HCT116 (cell line): ENCODE data around the gene GATB. TPM values are rescaled to one million over a fixed set of nuclear protein-coding genes. Genes with fewer than 3 reads are reported as not detected.

Source experiments
- ATAC-seq: fragments of 200-7000 bp; cut with Tn5 transposase; 2 replicates; pipeline ENCODE4 v1.9.1; 2020; ENCODE audit warnings: mild to moderate bottlenecking, moderate library complexity
- BruUV-seq: library from RNA; stranded (reverse); fragments of 400-500 nt; replicated peaks from 2 replicates; lab custom pipeline; 2021; lab: Mats Ljungman, UMichigan
- CTCF ChIA-PET: fragments of 300-600 bp; sonication (Branson Sonifier 250); formaldehyde crosslinking; loops from one replicate; lab custom pipeline; 2021; ENCODE audit warnings: antibody characterized with exemption; lab: Charles Lee
- POLR2A ChIA-PET: fragments of 300-600, 350-600 bp; sonication (Branson Sonifier 250); formaldehyde crosslinking; loops from one replicate; lab custom pipeline; 2021; ENCODE audit warnings: antibody characterized with exemption; lab: Charles Lee
- RAD21 ChIA-PET, 2 experiments: fragments of 300-600 bp; sonication (Branson Sonifier 250); formaldehyde crosslinking; loops; one replicate each; lab custom pipeline; 2023; ENCODE audit warnings: low total read pairs in 2 of 2; ENCODE audit not compliant: uncharacterized antibody in 2 of 2, unreplicated experiment in 2 of 2, low non-redundant PET in 1 of 2; lab: Charles Lee
- DNase-seq: peaks from one replicate; pipeline ENCODE4 v3.0.0-alpha.2; 2010; ENCODE audit warnings: low read depth, low spot score
- H2AFZ ChIP-seq: fragments of 200-600 bp; shearing (Covaris generic), sonication (generic); 2 replicates; pipeline ENCODE4 v1.6.1; 2017; ENCODE audit warnings: low read depth, mixed run types, mixed read lengths, antibody characterized with exemption, low read length; ENCODE audit not compliant: poor library complexity, severe bottlenecking
- H3K27ac ChIP-seq: 2 replicates; pipeline ENCODE4 v1.5.1; 2012; ENCODE audit warnings: low read depth, low read length
- H3K27me3 ChIP-seq: fragments of 200-600 bp; sonication (generic); 2 replicates; pipeline ENCODE4 v1.6.1; 2016; ENCODE audit warnings: mixed run types, low read length, mixed read lengths; ENCODE audit not compliant: insufficient read depth
- H3K36me3 ChIP-seq, 2 experiments: fragments of 200-500 bp in 1 of 2; fragments of 200-600 bp in 1 of 2; sonication (Bioruptor generic) in 1 of 2; sonication (generic) in 1 of 2; 2 replicates each; pipeline versions ENCODE4 v1.5.1 to v1.6.1; 2014 to 2016; ENCODE audit warnings: low read length in 2 of 2, inconsistent platforms in 1 of 2, mixed read lengths in 1 of 2, mixed run types in 1 of 2; ENCODE audit not compliant: insufficient read depth in 2 of 2, control insufficient read depth in 1 of 2
- H3K4me1 ChIP-seq, 2 experiments: fragments of 200-600 bp in 1 of 2; sonication (generic) in 1 of 2; 2 replicates each; pipeline versions ENCODE4 v1.5.1 to v1.6.1; 2012 to 2017; ENCODE audit warnings: low read length in 2 of 2, inconsistent platforms in 1 of 2, mild to moderate bottlenecking in 1 of 2, mixed read lengths in 1 of 2, mixed run types in 1 of 2, moderate library complexity in 1 of 2; ENCODE audit not compliant: insufficient read depth in 2 of 2, control insufficient read depth in 1 of 2
- H3K4me2 ChIP-seq: fragments of 200-600 bp; sonication (generic); 2 replicates; pipeline ENCODE4 v1.6.1; 2017; ENCODE audit warnings: mixed run types, low read length, mixed read lengths
- H3K4me3 ChIP-seq, 2 experiments: fragments of 200-600 bp in 1 of 2; sonication (generic) in 1 of 2; replicated peaks in 1 of 2; 2 replicates each; pipeline ENCODE4 v1.5.1; 2011 to 2016; ENCODE audit warnings: low read length in 2 of 2, control low read depth in 1 of 2, low read depth in 1 of 2, mild to moderate bottlenecking in 1 of 2, mixed read lengths in 1 of 2, mixed run types in 1 of 2
- H3K79me2 ChIP-seq: fragments of 200-600 bp; sonication (generic); 2 replicates; pipeline ENCODE4 v1.6.1; 2017; ENCODE audit warnings: mild to moderate bottlenecking, mixed run types, low read length, moderate library complexity, mixed read lengths; ENCODE audit not compliant: insufficient read depth
- H3K9ac ChIP-seq: fragments of 200-600 bp; sonication (generic); 2 replicates; pipeline ENCODE4 v1.6.1; 2016; ENCODE audit warnings: low read length, mixed read lengths
- H3K9me2 ChIP-seq: fragments of 200-600 bp; sonication (generic), shearing (Covaris generic); 2 replicates; pipeline ENCODE4 v1.6.1; 2017; ENCODE audit warnings: mixed run types, mild to moderate bottlenecking, moderate library complexity; ENCODE audit not compliant: insufficient read depth
- H3K9me3 ChIP-seq, 2 experiments: fragments of 200-500 bp in 1 of 2; fragments of 200-600 bp in 1 of 2; sonication (Bioruptor generic) in 1 of 2; sonication (generic) in 1 of 2; 2 replicates each; pipeline ENCODE4 v1.6.1; 2014 to 2017; ENCODE audit warnings: low read length in 2 of 2, mixed read lengths in 2 of 2, inconsistent platforms in 1 of 2, low read depth in 1 of 2, mild to moderate bottlenecking in 1 of 2, mixed run types in 1 of 2, moderate library complexity in 1 of 2; ENCODE audit not compliant: control insufficient read depth in 1 of 2, insufficient read depth in 1 of 2
- H4K20me1 ChIP-seq: fragments of 200-600 bp; sonication (generic), shearing (Covaris generic); 2 replicates; pipeline ENCODE4 v1.6.1; 2017; ENCODE audit warnings: mixed run types, mild to moderate bottlenecking, moderate library complexity; ENCODE audit not compliant: insufficient read depth
- ATF3 ChIP-seq: IDR thresholded peaks from 2 replicates; pipeline ENCODE4 v1.6.1; 2012
- CEBPB ChIP-seq: IDR thresholded peaks from 2 replicates; pipeline ENCODE4 v1.6.1; 2012; ENCODE audit warnings: low read depth
- EGR1 ChIP-seq: IDR thresholded peaks from 2 replicates; pipeline ENCODE4 v1.6.1; 2012; ENCODE audit warnings: low read depth
- ELF1 ChIP-seq: IDR thresholded peaks from 2 replicates; pipeline ENCODE4 v1.6.1; 2012; ENCODE audit warnings: low read depth, borderline replicate concordance
- EZH2 ChIP-seq: fragments of 200-600 bp; sonication (generic); IDR thresholded peaks from 2 replicates; pipeline ENCODE4 v1.6.1; 2017; ENCODE audit warnings: antibody characterized with exemption, mixed run types
- EZH2phosphoT487 ChIP-seq: fragments of 200-600 bp; IDR thresholded peaks from 2 replicates; pipeline ENCODE4 v1.6.1; 2018; ENCODE audit warnings: antibody characterized with exemption, borderline replicate concordance
- FOSL1 ChIP-seq: IDR thresholded peaks from 2 replicates; pipeline ENCODE4 v1.6.1; 2012; ENCODE audit warnings: low read depth
- JUND ChIP-seq: IDR thresholded peaks from 2 replicates; pipeline ENCODE4 v1.6.1; 2012
- MAX ChIP-seq: IDR thresholded peaks from 2 replicates; pipeline ENCODE4 v1.6.1; 2012
- POLR2A ChIP-seq: IDR thresholded peaks from 2 replicates; pipeline ENCODE4 v1.7.0; 2011; ENCODE audit warnings: borderline replicate concordance; ENCODE audit not compliant: insufficient read depth, insufficient read length; ENCODE audit errors: extremely low read depth
- POLR2AphosphoS5 ChIP-seq: IDR thresholded peaks from 2 replicates; pipeline ENCODE4 v1.6.1; 2011; ENCODE audit warnings: mild to moderate bottlenecking, low read depth, low read length, moderate library complexity
- REST ChIP-seq: IDR thresholded peaks from 2 replicates; pipeline ENCODE4 v1.6.1; 2012; ENCODE audit warnings: low read depth
- SP1 ChIP-seq: IDR thresholded peaks from 2 replicates; pipeline ENCODE4 v1.6.1; 2012; ENCODE audit warnings: low read depth
- SRF ChIP-seq: IDR thresholded peaks from 2 replicates; pipeline ENCODE4 v1.6.1; 2012; ENCODE audit warnings: low read depth
- TCF7L2 ChIP-seq: IDR thresholded peaks from 2 replicates; pipeline ENCODE4 v1.7.0; 2011; ENCODE audit warnings: borderline replicate concordance, inconsistent platforms; ENCODE audit not compliant: insufficient read depth, insufficient read length; ENCODE audit errors: extremely low read depth
- YY1 ChIP-seq: IDR thresholded peaks from 2 replicates; pipeline ENCODE4 v1.6.1; 2011; ENCODE audit warnings: low read length, low read depth, moderate library complexity, mild to moderate bottlenecking; ENCODE audit not compliant: insufficient replicate concordance; ENCODE audit errors: extremely low read depth
- ZBTB33 ChIP-seq: IDR thresholded peaks from 2 replicates; pipeline ENCODE4 v1.6.1; 2011; ENCODE audit warnings: mild to moderate bottlenecking, low read length, moderate library complexity; ENCODE audit not compliant: insufficient replicate concordance; ENCODE audit errors: extremely low read depth
- ZFX ChIP-seq: fragments of 450-650 bp; IDR thresholded peaks from 2 replicates; pipeline ENCODE4 v1.6.1; 2017
- ZNF274 ChIP-seq: fragments of 200-500 bp; sonication (Bioruptor generic); IDR thresholded peaks from 2 replicates; pipeline ENCODE4 v1.6.1; 2014; ENCODE audit warnings: mild to moderate bottlenecking, low read depth, low read length, inconsistent platforms
- intact Hi-C: fragments of 100-400 bp; cut with micrococcal nuclease; formaldehyde crosslinking; loops from 2 replicates; pipeline ENCODE4 v1.10.0; 2022
- total RNA-seq: library from RNA; stranded (reverse); gene quantifications from one replicate; pipeline ENCODE4 v1.2.1, GENCODE V29; 2021; ENCODE audit not compliant: unreplicated experiment
- TF ChIP-seq, protein P1 (sequence below), 3 experiments: fragments of 200-600 bp in 1 of 3; sonication (generic) in 1 of 3; IDR thresholded peaks in 2 of 3; conservative IDR thresholded peaks in 1 of 3; 2 replicates each; pipeline ENCODE4 v1.5.1; 2012 to 2017; ENCODE audit warnings: low read depth in 2 of 3, low read length in 2 of 3, antibody characterized with exemption in 1 of 3, borderline replicate concordance in 1 of 3, control low read depth in 1 of 3, mild to moderate bottlenecking in 1 of 3, mixed read lengths in 1 of 3, mixed run types in 1 of 3, moderate library complexity in 1 of 3; ENCODE audit not compliant: insufficient read depth in 1 of 3

The GATB gene
- total RNA-seq, 1 experiment from 2014 or later, result 29.3 TPM

DNA sequence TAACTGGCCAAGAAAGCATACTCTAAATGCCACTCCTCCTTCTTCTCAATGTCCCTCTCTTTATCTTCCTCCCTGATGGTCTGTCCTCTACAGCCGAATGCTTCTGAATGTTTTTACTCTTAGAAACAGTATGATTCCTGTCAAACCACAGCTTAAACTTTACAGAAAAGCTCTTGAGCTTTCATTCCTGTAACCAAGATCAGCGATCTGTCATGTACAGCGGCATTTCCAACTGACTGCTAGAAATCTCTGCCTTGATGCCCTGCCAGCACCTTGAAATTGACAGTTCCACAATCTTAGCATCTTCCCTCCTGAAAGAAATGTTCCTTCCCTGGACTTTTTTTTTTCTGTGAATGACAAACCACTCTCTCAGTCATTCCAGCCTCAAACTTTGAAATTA, 11.5 kb upstream of the GATB start (continued):
- TF ChIP-seq EZH2, result no peak

DNA sequence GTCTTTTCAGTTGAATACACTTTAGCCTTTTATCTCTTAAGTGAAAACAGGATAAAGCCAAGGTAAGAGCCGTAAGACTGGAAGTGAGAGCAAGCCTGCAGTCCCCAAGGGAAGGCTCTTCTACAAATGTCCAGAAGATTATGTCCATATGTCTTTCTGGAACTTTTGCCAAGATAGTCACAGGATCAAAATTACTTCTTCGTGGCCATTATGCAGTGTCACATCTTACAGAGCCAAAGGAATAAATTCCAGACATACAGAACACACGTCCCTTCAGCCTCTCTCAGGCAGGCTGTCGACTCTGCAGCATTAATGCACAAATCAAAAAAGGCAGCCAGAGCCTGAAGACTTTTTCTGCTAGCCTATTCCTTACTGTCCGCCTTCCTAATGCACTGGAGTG, 10.9 kb upstream of the GATB start:
- TF ChIP-seq POLR2A (no peak), YY1 (no peak), JUND (no peak), EZH2 (no peak), ZFX (no peak), CEBPB (no peak), ATF3 (no peak), SRF (no peak), ZNF274 (no peak), ELF1 (no peak), EZH2phosphoT487 (no peak), POLR2AphosphoS5 (no peak), ZBTB33 (no peak), SP1 (no peak), FOSL1 (no peak), REST (no peak), EGR1 (no peak), MAX (no peak), TCF7L2 (no peak)
- TF ChIP-seq, protein P1, sequence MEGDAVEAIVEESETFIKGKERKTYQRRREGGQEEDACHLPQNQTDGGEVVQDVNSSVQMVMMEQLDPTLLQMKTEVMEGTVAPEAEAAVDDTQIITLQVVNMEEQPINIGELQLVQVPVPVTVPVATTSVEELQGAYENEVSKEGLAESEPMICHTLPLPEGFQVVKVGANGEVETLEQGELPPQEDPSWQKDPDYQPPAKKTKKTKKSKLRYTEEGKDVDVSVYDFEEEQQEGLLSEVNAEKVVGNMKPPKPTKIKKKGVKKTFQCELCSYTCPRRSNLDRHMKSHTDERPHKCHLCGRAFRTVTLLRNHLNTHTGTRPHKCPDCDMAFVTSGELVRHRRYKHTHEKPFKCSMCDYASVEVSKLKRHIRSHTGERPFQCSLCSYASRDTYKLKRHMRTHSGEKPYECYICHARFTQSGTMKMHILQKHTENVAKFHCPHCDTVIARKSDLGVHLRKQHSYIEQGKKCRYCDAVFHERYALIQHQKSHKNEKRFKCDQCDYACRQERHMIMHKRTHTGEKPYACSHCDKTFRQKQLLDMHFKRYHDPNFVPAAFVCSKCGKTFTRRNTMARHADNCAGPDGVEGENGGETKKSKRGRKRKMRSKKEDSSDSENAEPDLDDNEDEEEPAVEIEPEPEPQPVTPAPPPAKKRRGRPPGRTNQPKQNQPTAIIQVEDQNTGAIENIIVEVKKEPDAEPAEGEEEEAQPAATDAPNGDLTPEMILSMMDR (IDR thresholded peaks at IDR 0.05 in 2 of 3, conservative IDR thresholded peaks at IDR 0.05 in 1 of 3; ENCODE audit: borderline replicate concordance in 1 of 3, insufficient read depth in 1 of 3, low read depth in 2 of 3, low read length in 2 of 3), result no peak
- POLR2A ChIA-PET, result no interaction called here

More for the DNA sequence above, 10.9 kb upstream of the GATB start:
- peaks cover 5 to 8% of the 10 kb centered on the region in 2 experiments; a peak in 2 of 4 replicates for H3K9me3 ChIP-seq
- H3K27me3 ChIP-seq, result no peaks in the 10 kb centered on the region
- DNase-seq, result no peak
- H3K9me2 ChIP-seq, result no peaks in the 10 kb centered on the region
- intact Hi-C loops, result no loop called here
- no peak overlapping the region for H3K27ac ChIP-seq
- H3K4me3 ChIP-seq, result no peak overlapping the region
- no peak overlapping the region for H3K4me2 ChIP-seq
- ATAC-seq, result no peak
- H3K9ac ChIP-seq, result no peak overlapping the region
- no peaks in the 10 kb centered on the region for H3K4me1 ChIP-seq
- no peaks in the 10 kb centered on the region for H3K79me2 ChIP-seq
- no peaks in the 10 kb centered on the region for H3K36me3 ChIP-seq
- CTCF ChIA-PET, result no interaction called here
- BruUV-seq, result no TSS peak
- no peaks in the 10 kb centered on the region for H4K20me1 ChIP-seq
- RAD21 ChIA-PET, result no interaction called here
- H2AFZ ChIP-seq, result no peak overlapping the region
